Transverse colon (tissue), 4 donors: ENCODE measurements around the gene RUVBL1. TPM values are rescaled to one million over a fixed set of nuclear protein-coding genes. Genes with fewer than 3 reads are reported as not detected.
A peak's percentile ranks its signal among the peaks of the same experiment; 100 is the strongest.

Experiments
- DNase-seq: peaks from one replicate; pipeline ENCODE4 v3.0.0-alpha.2; 2019
- H3K27ac ChIP-seq, 4 donors: fragments of 200-600 bp; sonication (generic); 2 replicates each; pipeline ENCODE4 v1.5.1; 2016 to 2018; ENCODE audit warnings: inconsistent platforms in 4 of 4
- H3K27me3 ChIP-seq: fragments of 200-600 bp; sonication (generic); 2 replicates; pipeline ENCODE4 v1.5.1; 2017; ENCODE audit warnings: inconsistent platforms
- H3K36me3 ChIP-seq, 4 donors: fragments of 200-600 bp; sonication (generic); 2 replicates each; pipeline ENCODE4 v1.5.1; 2017 to 2019; ENCODE audit warnings: inconsistent platforms in 4 of 4
- H3K4me1 ChIP-seq, 4 donors: fragments of 200-600 bp; sonication (generic); 2 replicates each; pipeline ENCODE4 v1.5.1; 2017 to 2020; ENCODE audit warnings: inconsistent platforms in 4 of 4
- H3K4me3 ChIP-seq, 4 donors: fragments of 200-600 bp; sonication (generic); 1 replicate in 1 of 4; 2 replicates in 3 of 4; pipeline versions ENCODE4 v1.5.1 to v1.6.1; 2017 to 2019; ENCODE audit warnings: inconsistent platforms in 4 of 4
- H3K9me3 ChIP-seq, 2 donors: fragments of 200-600 bp; sonication (generic); 2 replicates each; pipeline ENCODE4 v1.5.1; 2017 to 2019; ENCODE audit warnings: inconsistent platforms in 2 of 2
- EP300 ChIP-seq: sonication (generic); formaldehyde crosslinking; IDR thresholded peaks from one replicate; pipeline ENCODE4 v1.6.1; 2017; ENCODE audit warnings: antibody characterized with exemption, low read depth
- POLR2A ChIP-seq: fragments of 450-650 bp; IDR thresholded peaks from one replicate; pipeline ENCODE4 v1.6.1; 2016; ENCODE audit warnings: antibody characterized with exemption, mild to moderate bottlenecking, moderate library complexity
- POLR2AphosphoS5 ChIP-seq, 3 donors: sonication (generic); formaldehyde crosslinking; IDR thresholded peaks; one replicate each; pipeline ENCODE4 v1.6.1; 2016; ENCODE audit warnings: antibody characterized with exemption in 3 of 3
- WGBS, 2 donors: methylation state at CpG; one replicate each; pipeline ENCODE4 v1.1.5; 2018; ENCODE audit warnings: low coverage in 1 of 2; 5-methylcytosine and 5-hydroxymethylcytosine counted together
- in situ Hi-C, 4 donors: fragments of 200-750 bp; cut with MboI; loops; one replicate each; pipeline versions ENCODE4 v1.15.0 to v1.15.1; 2017; ENCODE audit warnings: low sequenced_read_pairs in 3 of 4, low pct_ligation_motif_present in 1 of 4, low pct_unique_long_range_greater_than_20kb in 1 of 4
- intact Hi-C: fragments of 100-400 bp; cut with DNase I; formaldehyde crosslinking; loops from one replicate; pipeline ENCODE4 v1.15.1; 2023; ENCODE audit warnings: low total_unique reads
- total RNA-seq, 4 donors: library from RNA; depleted of rRNA; stranded (reverse); fragments of >200 nt; gene quantifications; one replicate each; pipeline ENCODE4 v1.1.0, GENCODE V29; 2016
- TF ChIP-seq, protein P1 (sequence below), 5 experiments: fragments of 200-600 bp in 3 of 5; fragments of 450-650 bp in 2 of 5; sonication (generic) in 3 of 5; IDR thresholded peaks; 1 replicate in 2 of 5; 2 replicates in 3 of 5; pipeline ENCODE4 v1.5.1; 2016 to 2017; ENCODE audit warnings: antibody characterized with exemption in 5 of 5, inconsistent platforms in 3 of 5, mild to moderate bottlenecking in 2 of 5, moderate library complexity in 1 of 5

RUVBL1 gene
- total RNA-seq, 4 donors from 2014 or later, result 1.4 to 16.4 (median 10.1) TPM; not detected in 1

DNA sequence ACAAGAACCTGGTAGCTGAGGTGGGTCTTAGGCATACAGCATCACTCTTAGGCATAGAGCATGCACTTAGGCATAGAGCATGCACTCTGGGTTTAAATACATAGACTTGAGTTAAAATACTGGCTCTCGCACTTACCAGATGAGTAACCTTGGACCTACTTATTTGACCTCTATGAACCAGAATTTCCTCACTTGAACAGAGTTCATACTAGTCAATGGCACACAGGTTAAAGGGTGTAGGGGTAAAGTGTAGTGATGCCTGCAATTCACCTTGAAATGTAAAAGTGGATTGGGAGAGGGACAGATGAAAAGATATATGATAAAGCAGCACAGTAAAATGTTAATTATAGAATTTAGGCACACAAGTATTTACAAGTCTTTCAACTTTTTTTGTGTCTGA lies 1.6 kb downstream of the RUVBL1 start:
- Histone ChIP-seq H3K9me3 (no peaks in the 10 kb centered on the region), H3K27ac (no peak overlapping the region), H3K27me3 (no peaks in the 10 kb centered on the region), H3K36me3 (no peaks in the 10 kb centered on the region), H3K4me3 (no peak overlapping the region), H3K4me1 (peaks cover 0 to 10% (median 9%) of the 10 kb centered on the region in 4 donors)
- in situ Hi-C loops (no loop called here), intact Hi-C loops (loop anchor here (5.0 kb wide), 1 partner anchor 1470 kb away; no protein-coding TSS in a partner anchor)
- no peak for TF ChIP-seq EP300
- TF ChIP-seq, protein P1, sequence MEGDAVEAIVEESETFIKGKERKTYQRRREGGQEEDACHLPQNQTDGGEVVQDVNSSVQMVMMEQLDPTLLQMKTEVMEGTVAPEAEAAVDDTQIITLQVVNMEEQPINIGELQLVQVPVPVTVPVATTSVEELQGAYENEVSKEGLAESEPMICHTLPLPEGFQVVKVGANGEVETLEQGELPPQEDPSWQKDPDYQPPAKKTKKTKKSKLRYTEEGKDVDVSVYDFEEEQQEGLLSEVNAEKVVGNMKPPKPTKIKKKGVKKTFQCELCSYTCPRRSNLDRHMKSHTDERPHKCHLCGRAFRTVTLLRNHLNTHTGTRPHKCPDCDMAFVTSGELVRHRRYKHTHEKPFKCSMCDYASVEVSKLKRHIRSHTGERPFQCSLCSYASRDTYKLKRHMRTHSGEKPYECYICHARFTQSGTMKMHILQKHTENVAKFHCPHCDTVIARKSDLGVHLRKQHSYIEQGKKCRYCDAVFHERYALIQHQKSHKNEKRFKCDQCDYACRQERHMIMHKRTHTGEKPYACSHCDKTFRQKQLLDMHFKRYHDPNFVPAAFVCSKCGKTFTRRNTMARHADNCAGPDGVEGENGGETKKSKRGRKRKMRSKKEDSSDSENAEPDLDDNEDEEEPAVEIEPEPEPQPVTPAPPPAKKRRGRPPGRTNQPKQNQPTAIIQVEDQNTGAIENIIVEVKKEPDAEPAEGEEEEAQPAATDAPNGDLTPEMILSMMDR (IDR thresholded peaks at IDR 0.05), result no peak
- TF ChIP-seq POLR2A, result no peak
- TF ChIP-seq POLR2AphosphoS5 (IDR thresholded peaks at IDR 0.05), result no peak
- 87% methylated on average over 1 of the region's 1 CpG; no CpG with 5 or more reads in 1 of the 2 donors for WGBS, 2 donors
- no peak for DNase-seq

DNA sequence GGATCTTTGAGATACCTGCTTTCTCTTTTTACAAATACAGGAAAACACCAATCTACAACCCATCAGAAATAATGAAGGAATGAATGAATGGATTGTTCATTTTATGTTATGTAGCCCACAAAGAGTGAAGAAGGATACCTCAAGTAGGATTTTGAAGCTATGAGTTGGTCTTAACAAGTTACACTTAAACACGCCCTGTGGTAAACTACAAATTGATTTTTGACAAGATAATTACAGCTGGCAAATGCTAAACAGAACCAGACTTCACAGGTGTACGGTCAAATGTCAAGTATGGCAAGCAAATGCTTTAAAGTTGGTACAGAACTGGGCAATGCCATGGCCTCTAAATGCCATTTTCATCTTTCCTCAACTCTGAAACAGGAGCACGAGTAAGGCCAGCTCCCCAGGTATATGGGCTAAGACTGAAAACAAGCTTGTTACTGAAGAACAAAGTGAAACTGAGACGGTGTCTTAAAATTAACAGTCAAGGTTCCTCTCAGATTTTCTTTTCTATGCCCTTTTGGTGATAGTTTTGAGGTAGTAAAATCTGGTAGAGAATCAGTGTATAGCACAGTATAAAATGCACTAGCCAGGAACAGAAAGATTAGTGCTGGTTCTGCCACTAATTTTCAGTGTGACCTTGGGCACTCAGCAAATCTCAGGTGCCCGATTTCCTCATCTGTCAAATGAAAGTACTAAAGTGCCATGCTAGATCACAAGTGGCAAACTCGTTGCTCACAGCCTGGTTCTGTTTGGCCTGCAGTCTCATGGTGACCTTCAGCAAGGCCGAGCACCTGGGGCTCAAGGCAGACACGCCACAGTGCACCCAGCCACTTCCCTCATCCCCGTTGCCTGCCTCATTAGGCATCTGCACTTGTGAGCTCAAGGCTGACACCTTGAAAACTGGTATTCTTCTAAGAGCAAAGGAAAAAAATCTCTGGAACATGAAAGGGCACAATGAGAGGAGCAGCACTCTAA lies 9.5 kb downstream of the RUVBL1 start:
- 76 to 77% methylated on average over 5 to 9 of the region's 9 CpGs for whole genome bisulfite sequencing, 2 donors
- H3K27ac ChIP-seq, result no peak overlapping the region
- no peaks in the 10 kb centered on the region for H3K9me3 ChIP-seq
- H3K27me3 ChIP-seq, result no peaks in the 10 kb centered on the region
- TF ChIP-seq, protein P1 (IDR thresholded peaks at IDR 0.05), result no peak
- TF ChIP-seq POLR2A, result no peak
- no peak for TF ChIP-seq EP300
- no peak for TF ChIP-seq POLR2AphosphoS5 (IDR thresholded peaks at IDR 0.05)
- H3K36me3 ChIP-seq, result peaks cover 0 to 6% (median 0%) of the 10 kb centered on the region in 4 donors
- peak; percentile 12 for DNase-seq
- peaks cover 0 to 8% (median 0%) of the 10 kb centered on the region in 4 donors for H3K4me1 ChIP-seq
- H3K4me3 ChIP-seq, result no peak overlapping the region
- intact Hi-C loops, result no loop called here
- in situ Hi-C loops, result no loop called here

DNA sequence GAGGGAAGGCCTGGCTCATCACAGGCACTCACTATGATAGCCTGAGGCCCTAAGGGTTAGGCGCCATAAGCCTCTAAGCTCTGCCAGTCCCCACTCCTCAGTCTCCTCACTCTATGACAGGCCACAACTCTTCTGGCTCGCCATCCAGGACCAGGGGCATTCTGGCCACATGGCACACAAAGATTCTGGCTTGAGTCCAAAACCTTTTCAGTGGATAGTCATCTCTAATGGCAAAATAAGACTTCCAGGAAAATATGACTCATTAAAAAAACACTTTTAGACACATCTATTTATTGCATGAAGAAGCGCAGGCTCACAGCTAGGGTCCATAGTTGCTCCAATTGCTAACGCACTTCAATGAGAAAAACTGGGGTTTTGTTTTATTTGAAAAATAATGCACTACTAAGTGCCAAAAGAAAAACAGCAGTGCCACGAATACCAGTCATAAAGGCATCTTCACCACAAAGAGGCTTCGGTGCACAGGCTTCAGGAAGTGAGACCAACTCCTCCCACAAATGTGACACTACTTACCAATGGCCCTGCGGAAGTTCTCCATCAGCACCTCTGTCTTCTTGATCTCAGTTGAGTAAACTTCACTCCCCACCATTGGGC lies 11.1 kb downstream of the RUVBL1 start:
- in situ Hi-C loops (no loop called here), intact Hi-C loops (no loop called here)
- Histone ChIP-seq H3K4me3 (no peak overlapping the region), H3K9me3 (no peaks in the 10 kb centered on the region), H3K27ac (no peak overlapping the region), H3K27me3 (no peaks in the 10 kb centered on the region), H3K4me1 (peaks cover 0 to 8% (median 0%) of the 10 kb centered on the region in 4 donors), H3K36me3 (peaks cover 0 to 6% (median 0%) of the 10 kb centered on the region in 4 donors)
- no peak for TF ChIP-seq EP300
- TF ChIP-seq POLR2AphosphoS5 (IDR thresholded peaks at IDR 0.05), result no peak
- no peak for TF ChIP-seq POLR2A
- TF ChIP-seq, protein P1 (IDR thresholded peaks at IDR 0.05), result no peak
- WGBS, 2 donors, result 68 to 74% methylated on average over 5 to 7 of the region's 7 CpGs
- no peak for DNase-seq

DNA sequence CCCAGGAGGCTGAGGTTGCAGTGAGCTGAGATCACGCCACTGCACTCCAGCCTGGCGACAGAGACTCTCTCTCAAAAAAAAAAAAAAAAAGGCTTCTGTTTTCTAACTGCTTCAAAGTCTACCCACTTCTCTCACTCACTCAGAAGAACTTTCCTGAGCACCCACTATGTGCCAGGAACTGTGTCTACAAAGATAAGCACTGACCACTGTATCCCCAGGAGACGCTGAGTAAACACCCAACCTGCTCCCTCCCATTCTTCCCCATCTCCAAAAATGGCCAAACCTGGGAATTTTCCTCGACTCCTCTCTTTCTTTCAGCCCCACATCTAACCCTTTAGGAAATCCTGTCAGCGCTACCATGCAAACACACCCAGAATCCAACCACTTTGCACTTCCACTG lies 12.5 kb downstream of the RUVBL1 start:
- no peak overlapping the region for H3K27ac ChIP-seq
- peaks cover 0 to 6% (median 0%) of the 10 kb centered on the region in 4 donors for H3K36me3 ChIP-seq
- TF ChIP-seq, protein P1 (IDR thresholded peaks at IDR 0.05), result no peak
- no peak for TF ChIP-seq POLR2A
- TF ChIP-seq POLR2AphosphoS5 (IDR thresholded peaks at IDR 0.05), result no peak
- no peak for TF ChIP-seq EP300
- DNase-seq, result no peak
- peaks cover 0 to 8% (median 0%) of the 10 kb centered on the region in 4 donors for H3K4me1 ChIP-seq
- no peaks in the 10 kb centered on the region for H3K27me3 ChIP-seq
- 96% methylated on average over 5 of the region's 5 CpGs; no CpG with 5 or more reads in 1 of the 2 donors for WGBS, 2 donors
- intact Hi-C loops, result no loop called here
- in situ Hi-C loops, result no loop called here
- H3K4me3 ChIP-seq, result no peak overlapping the region
- H3K9me3 ChIP-seq, result no peaks in the 10 kb centered on the region
